ENCODE data around the gene PDHA1.

GRCh38 chrX:19389227-19389845 lies 45.6 kb downstream of the PDHA1 start:
- TF ChIP-seq CTCF (IDR thresholded peaks at IDR 0.05; ENCODE audit: low read depth, low read length) (no peak), EZH2phosphoT487 (IDR thresholded peaks at IDR 0.05; ENCODE audit: low read depth) (no peak)

Measured in OCI-LY3 (cell line).